AG04449 (cell line): ENCODE data around the gene EVA1C.

Experiments used
- CTCF ChIA-PET: fragments of 350-600 bp; formaldehyde crosslinking; extraction: SDS; loops from one replicate; lab custom pipeline; 2021; ENCODE audit warnings: antibody characterized with exemption; lab: Yijun Ruan, JAX
- POLR2A ChIA-PET: fragments of 400-600, 350-600 bp; formaldehyde crosslinking; extraction: SDS; loops from one replicate; lab custom pipeline; 2020; ENCODE audit warnings: antibody characterized with exemption, inconsistent platforms; lab: Yijun Ruan, JAX
- DNase-seq: peaks from one replicate; pipeline ENCODE4 v3.0.0-alpha.2; 2010; ENCODE audit warnings: low read depth, low spot score
- H3K4me3 ChIP-seq: 2 replicates; pipeline ENCODE4 v1.5.1; 2011; ENCODE audit warnings: low read depth, mild to moderate bottlenecking, control low read depth, low read length
- CTCF ChIP-seq: IDR thresholded peaks from one replicate; pipeline ENCODE4 v1.5.1; 2011; ENCODE audit warnings: mild to moderate bottlenecking, moderate library complexity, low read length, control low read depth, inconsistent platforms; ENCODE audit not compliant: insufficient read depth; ENCODE audit errors: missing control alignments

The EVA1C gene

GRCh38 chr21:32532636-32533035 lies 120.1 kb downstream of the EVA1C start:
- no peak overlapping the region for H3K4me3 ChIP-seq
- no peak for DNase-seq
- TF ChIP-seq CTCF = no peak
- CTCF ChIA-PET = interaction anchor here (1.5 kb wide), 1 partner anchor 30 kb away, joined by 3 read pairs; no protein-coding TSS in a partner anchor
- POLR2A ChIA-PET = no interaction called here

GRCh38 chr21:32533053-32533452 lies 120.5 kb downstream of the EVA1C start:
- no peak for DNase-seq
- CTCF ChIA-PET = no interaction called here
- no peak for TF ChIP-seq CTCF

GRCh38 chr21:32533611-32534010 lies 121.1 kb downstream of the EVA1C start:
- DNase-seq = no peak
- CTCF ChIA-PET = interaction anchor here (1.0 kb wide), 1 partner anchor 67 kb away, joined by 3 read pairs; no protein-coding TSS in a partner anchor

More at GRCh38 chr21:32533053-32533452, 120.5 kb downstream of the EVA1C start:
- POLR2A ChIA-PET = no interaction called here
- no peak overlapping the region for H3K4me3 ChIP-seq

GRCh38 chr21:32534113-32534512 lies 121.6 kb downstream of the EVA1C start:
- DNase-seq = no peak
- ChIA-PET POLR2A (no interaction called here), CTCF (interaction anchor here (1.0 kb wide), 1 partner anchor 67 kb away, joined by 3 read pairs; no protein-coding TSS in a partner anchor)
- TF ChIP-seq CTCF = no peak
- no peak overlapping the region for H3K4me3 ChIP-seq

More at GRCh38 chr21:32533611-32534010, 121.1 kb downstream of the EVA1C start:
- no peak for TF ChIP-seq CTCF
- POLR2A ChIA-PET = no interaction called here
- H3K4me3 ChIP-seq = no peak overlapping the region

GRCh38 chr21:32535612-32536011 lies 123.1 kb downstream of the EVA1C start:
- POLR2A ChIA-PET = no interaction called here

GRCh38 chr21:32537569-32537881 lies 125.0 kb downstream of the EVA1C start:
- no peak overlapping the region for H3K4me3 ChIP-seq
- CTCF ChIA-PET = interaction anchor here (1.5 kb wide), 1 partner anchor 12 kb away, joined by 4 read pairs; no protein-coding TSS in a partner anchor
- POLR2A ChIA-PET = interaction anchor here (0.6 kb wide), 1 partner anchor 357 kb away, joined by 3 read pairs; no protein-coding TSS in a partner anchor
- no peak for TF ChIP-seq CTCF
- no peak for DNase-seq

More at GRCh38 chr21:32535612-32536011, 123.1 kb downstream of the EVA1C start:
- CTCF ChIA-PET = no interaction called here
- H3K4me3 ChIP-seq = no peak overlapping the region
- TF ChIP-seq CTCF = no peak
- no peak for DNase-seq
